ENCODE data around the gene RPL37.

Gene RPL37

GRCh38 chr5:40776658-40776977 lies 58.4 kb downstream of the RPL37 start:
- TF ChIP-seq ZNF274 (IDR thresholded peaks at IDR 0.05; ENCODE audit: low read depth, low read length) = no peak
- no peak overlapping the region for H3K4me3 ChIP-seq (ENCODE audit: low read length)

- TF ChIP-seq ZNF274 (IDR thresholded peaks at IDR 0.05; ENCODE audit: low read depth, low read length) = no peak
- H3K4me3 ChIP-seq (ENCODE audit: low read length) = no peak overlapping the region
Measured at GRCh38 chr5:40775846-40776657, 59.0 kb downstream of the RPL37 start.
